ENCODE results near the gene RNF227. TPM values are rescaled to one million over a fixed set of nuclear protein-coding genes. Genes with fewer than 3 reads are reported as not detected.

The RNF227 gene
- total and polyA plus RNA-seq, 8 donors, result 1.0 to 9.3 (median 3.4) TPM; not detected in 1

Small RNAs within 50 kb of the gene (small RNA-seq; reads per million reads assigned to genes)
- 0 to 1.4 (median 0.44) reads per million in 4 donors for gene SCARNA21

Other genes with a start within 250 kb of the RNF227 start
- 10 to 100 TPM in 4 of 5 donors, 1 to 10 TPM in 1; 5.8 to 34.8 (median 25.2) TPM for gene TP53, start 228.8 kb downstream of the RNF227 start, total RNA-seq
- 10 to 100 TPM; 12.3 to 26.4 (median 13.0) TPM for gene TP53, start 228.8 kb downstream of the RNF227 start, polyA plus RNA-seq
- 1 to 10 TPM; 1.8 to 3.9 (median 2.9) TPM for gene WRAP53, start 227.8 kb downstream of the RNF227 start, total RNA-seq
- 10 to 100 TPM in 2 of 3 donors, 1 to 10 TPM in 1; 8.6 to 12.6 (median 11.6) TPM for gene WRAP53, start 227.8 kb downstream of the RNF227 start, polyA plus RNA-seq
- gene EFNB3, start 211.1 kb downstream of the RNF227 start, total RNA-seq, result 1 to 10 TPM in 2 of 5 donors, under 1 TPM in 1, not detected in 2; 0.29 to 2.9 (median 2.2) TPM
- gene EFNB3, start 211.1 kb downstream of the RNF227 start, polyA plus RNA-seq, result 1 to 10 TPM in 1 of 3 donors, under 1 TPM in 2; 0.31 to 1.6 (median 0.92) TPM
- gene DNAH2, start 198.5 kb downstream of the RNF227 start, total RNA-seq, result 1 to 10 TPM in 1 of 5 donors, under 1 TPM in 3, not detected in 1; under 0.01 to 8.0 (median 0.24) TPM
- under 1 TPM in 2 of 3 donors, not detected in 1; 0.08 to 0.31 TPM for gene DNAH2, start 198.5 kb downstream of the RNF227 start, polyA plus RNA-seq
- 10 to 100 TPM in 4 of 5 donors, 1 to 10 TPM in 1; 7.5 to 27.2 (median 12.9) TPM for gene KDM6B, start 82.1 kb downstream of the RNF227 start, total RNA-seq
- gene KDM6B, start 82.1 kb downstream of the RNF227 start, polyA plus RNA-seq, result 1 to 10 TPM; 4.6 to 9.6 (median 6.0) TPM
- 1 to 10 TPM in 3 of 5 donors, not detected in 2; 1.8 to 3.8 (median 3.5) TPM for gene TMEM88, start 61.2 kb downstream of the RNF227 start, total RNA-seq
- 10 to 100 TPM; 17.0 to 36.0 (median 17.4) TPM for gene TMEM88, start 61.2 kb downstream of the RNF227 start, polyA plus RNA-seq
- gene NAA38, start 58.7 kb downstream of the RNF227 start, total RNA-seq, result 100 to 1,000 TPM in 2 of 5 donors, 10 to 100 TPM in 3; 42.0 to 281 (median 94.5) TPM
- gene NAA38, start 58.7 kb downstream of the RNF227 start, polyA plus RNA-seq, result 100 to 1,000 TPM; 131 to 153 (median 151) TPM
- 10 to 100 TPM in 1 of 5 donors, 1 to 10 TPM in 3, not detected in 1; 1.8 to 12.0 (median 3.3) TPM for gene CYB5D1, start 58.3 kb downstream of the RNF227 start, total RNA-seq
- gene CYB5D1, start 58.3 kb downstream of the RNF227 start, polyA plus RNA-seq, result 1 to 10 TPM; 4.9 to 9.0 (median 5.3) TPM
- 100 to 1,000 TPM in 1 of 5 donors, 10 to 100 TPM in 4; 43.0 to 190 (median 60.7) TPM for gene CHD3, start 27.5 kb downstream of the RNF227 start, total RNA-seq
- 10 to 100 TPM; 51.9 to 97.3 (median 69.1) TPM for gene CHD3, start 27.5 kb downstream of the RNF227 start, polyA plus RNA-seq
- gene KCNAB3, start 13.6 kb upstream of the RNF227 start, total RNA-seq, result 1 to 10 TPM in 3 of 5 donors, under 1 TPM in 1, not detected in 1; 0.37 to 7.8 (median 4.9) TPM
- 1 to 10 TPM in 1 of 3 donors, under 1 TPM in 2; 0.31 to 2.9 (median 0.87) TPM for gene KCNAB3, start 13.6 kb upstream of the RNF227 start, polyA plus RNA-seq
- gene TRAPPC1, start 15.7 kb upstream of the RNF227 start, total RNA-seq, result 10 to 100 TPM; 20.2 to 90.7 (median 43.2) TPM
- gene TRAPPC1, start 15.7 kb upstream of the RNF227 start, polyA plus RNA-seq, result 100 to 1,000 TPM; 111 to 148 (median 116) TPM
- 100 to 1,000 TPM in 1 of 5 donors, 10 to 100 TPM in 4; 12.9 to 146 (median 29.5) TPM for gene CNTROB, start 15.9 kb upstream of the RNF227 start, total RNA-seq
- gene CNTROB, start 15.9 kb upstream of the RNF227 start, polyA plus RNA-seq, result 10 to 100 TPM; 15.3 to 24.2 (median 20.0) TPM
- gene GUCY2D, start 86.3 kb upstream of the RNF227 start, total RNA-seq, result not detected
- gene GUCY2D, start 86.3 kb upstream of the RNF227 start, polyA plus RNA-seq, result under 1 TPM in 1 of 3 donors, not detected in 2; 0.25 TPM
- 1 to 10 TPM in 4 of 5 donors, not detected in 1; 1.5 to 7.0 (median 2.6) TPM for gene ALOX15B, start 122.8 kb upstream of the RNF227 start, total RNA-seq
- 10 to 100 TPM in 1 of 3 donors, 1 to 10 TPM in 2; 2.4 to 10.5 (median 3.1) TPM for gene ALOX15B, start 122.8 kb upstream of the RNF227 start, polyA plus RNA-seq
- not detected for gene ALOX12B, start 171.4 kb upstream of the RNF227 start, total RNA-seq
- under 1 TPM in 1 of 3 donors, not detected in 2; 0.88 TPM for gene ALOX12B, start 171.4 kb upstream of the RNF227 start, polyA plus RNA-seq
- gene ALOXE3, start 202.2 kb upstream of the RNF227 start, total RNA-seq, result not detected
- gene ALOXE3, start 202.2 kb upstream of the RNF227 start, polyA plus RNA-seq, result under 1 TPM in 2 of 3 donors, not detected in 1; 0.12 to 0.43 TPM
- gene HES7, start 207.8 kb upstream of the RNF227 start, total RNA-seq, result not detected
- gene HES7, start 207.8 kb upstream of the RNF227 start, polyA plus RNA-seq, result under 1 TPM in 2 of 3 donors, not detected in 1; 0.58 to 0.92 TPM
- gene PER1, start 236.1 kb upstream of the RNF227 start, total RNA-seq, result 100 to 1,000 TPM in 3 of 5 donors, 10 to 100 TPM in 2; 16.2 to 163 (median 137) TPM
- gene PER1, start 236.1 kb upstream of the RNF227 start, polyA plus RNA-seq, result 10 to 100 TPM; 47.2 to 69.4 (median 66.7) TPM
- gene VAMP2, start 246.7 kb upstream of the RNF227 start, total RNA-seq, result 100 to 1,000 TPM in 1 of 5 donors, 10 to 100 TPM in 2, 1 to 10 TPM in 2; 6.7 to 104 (median 17.3) TPM
- gene VAMP2, start 246.7 kb upstream of the RNF227 start, polyA plus RNA-seq, result 10 to 100 TPM; 32.4 to 58.8 (median 43.1) TPM

Data from stomach (tissue), 8 donors.